Kidney (tissue), 14 donors: ENCODE data around the gene DPM2. TPM values are rescaled to one million over a fixed set of nuclear protein-coding genes. Genes with fewer than 3 reads are reported as not detected.

Experiments used
- DNase-seq, 5 donors: peaks; one replicate each; pipeline ENCODE4 v3.0.0-alpha.2; 2013 to 2020
- FAIRE-seq: peaks from 2 replicates; lab custom pipeline; 2012; peaks lifted over from hg19 to GRCh38; lab: Jason Lieb, UNC
- H3K27ac ChIP-seq, 2 donors: one replicate each; pipeline ENCODE4 v1.7.0; 2013; ENCODE audit warnings: low read depth in 2 of 2, low read length in 2 of 2, inconsistent platforms in 1 of 2
- H3K27me3 ChIP-seq: one replicate; pipeline ENCODE4 v1.7.1; 2013; ENCODE audit warnings: low read length, inconsistent platforms; ENCODE audit not compliant: control insufficient read depth, insufficient read depth
- H3K36me3 ChIP-seq, 3 donors: one replicate each; pipeline versions ENCODE4 v1.7.0 to v1.7.1; 2013; ENCODE audit warnings: low read length in 3 of 3, control low read depth in 1 of 3, inconsistent platforms in 1 of 3; ENCODE audit not compliant: insufficient read depth in 3 of 3, control insufficient read depth in 2 of 3
- H3K4me1 ChIP-seq, 3 donors: one replicate each; pipeline versions ENCODE4 v1.7.0 to v1.7.1; 2013; ENCODE audit warnings: low read length in 3 of 3, inconsistent platforms in 1 of 3, low read depth in 1 of 3; ENCODE audit not compliant: control insufficient read depth in 2 of 3, insufficient read depth in 2 of 3
- H3K4me3 ChIP-seq, 3 donors: one replicate each; pipeline versions ENCODE4 v1.7.0 to v1.8.1; 2013; ENCODE audit warnings: low read length in 3 of 3, control low read depth in 1 of 3, inconsistent platforms in 1 of 3
- H3K9ac ChIP-seq, 3 donors: one replicate each; pipeline versions ENCODE4 v1.7.0 to v1.7.1; 2013; ENCODE audit warnings: low read length in 3 of 3, control low read depth in 1 of 3, inconsistent platforms in 1 of 3
- H3K9me3 ChIP-seq, 3 donors: one replicate each; pipeline versions ENCODE4 v1.7.0 to v1.7.1; 2013; ENCODE audit warnings: low read length in 3 of 3, control low read depth in 1 of 3, inconsistent platforms in 1 of 3; ENCODE audit not compliant: control insufficient read depth in 2 of 3, insufficient read depth in 1 of 3
- CTCF ChIP-seq: IDR thresholded peaks from 3 replicates; pipeline ENCODE4 v1.5.1; 2012; ENCODE audit warnings: mild to moderate bottlenecking, moderate library complexity, borderline replicate concordance; ENCODE audit not compliant: insufficient read depth; ENCODE audit errors: extremely low read depth
- intact Hi-C: fragments of 100-400 bp; cut with DNase I; formaldehyde crosslinking; loops from one replicate; pipeline ENCODE4 v1.11.1; 2022
- polyA plus RNA-seq: library from polyadenylated mRNA; stranded (reverse); fragments of 350-450 nt; fragmentation: Illumina TruSeq; extraction: RNeasy Lipid Tissue Mini Kit (QIAGEN cat#74804); gene quantifications from one replicate; pipeline ENCODE4 v1.2.3, GENCODE V29; 2014; ENCODE audit warnings: low read depth, low replicate concordance; ENCODE audit not compliant: insufficient read depth
- total RNA-seq: library from RNA; stranded (reverse); fragmentation: NEBNext Ultra II Directional; extraction: Animal tissue kit (Norgen Biotek cat#: 25700); gene quantifications from one replicate; pipeline ENCODE4 v1.2.1, GENCODE V29; 2021
- donor health status: control.
- donor health status: control.
- donor health status: control.
- donor health status: control.
- donor health status: control.
- donor health status: DM: yes; HTN: yes; CAD: no.
- donor health status: Normal renal cell carcinoma (clear cell type).

DPM2 gene
- total and polyA plus RNA-seq, 2 donors from 2014 or later = 42.8 to 70.0 TPM

- no peak for TF ChIP-seq CTCF
- intact Hi-C loops = no loop called here
- H3K27me3 ChIP-seq = no peaks in the 10 kb centered on the region
- H3K36me3 ChIP-seq = peaks cover 8 to 16% (median 12%) of the 10 kb centered on the region in 3 donors
- H3K4me1 ChIP-seq = peaks cover 0 to 24% (median 12%) of the 10 kb centered on the region in 3 donors
- H3K9me3 ChIP-seq = no peaks in the 10 kb centered on the region
- peak overlapping the region; percentile 83 to 91 for H3K27ac ChIP-seq
- peak overlapping the region in 2 of 3 donors; percentile 67 to 73 for H3K9ac ChIP-seq
- FAIRE-seq (no peak), DNase-seq (peak; percentile 73 to 92 (median 86))
- H3K4me3 ChIP-seq = peak overlapping the region; percentile 62 to 73 (median 71)
Measured at GRCh38 chr9:127898433-127899127, 39.1 kb downstream of the DPM2 start.

GRCh38 chr9:127897193-127897692 lies 40.4 kb downstream of the DPM2 start:
- H3K9me3 ChIP-seq = peaks cover 0 to 6% (median 0%) of the 10 kb centered on the region in 3 donors
- H3K27me3 ChIP-seq = no peaks in the 10 kb centered on the region
- peak; percentile 92 to 97 (median 94) for DNase-seq
- peak overlapping the region; percentile 86 for H3K27ac ChIP-seq
- H3K4me3 ChIP-seq = peak overlapping the region in 1 of 3 donors; percentile 52
- intact Hi-C loops = no loop called here
- no peak for TF ChIP-seq CTCF
- H3K4me1 ChIP-seq = peaks cover 0 to 19% (median 7%) of the 10 kb centered on the region in 3 donors
- H3K36me3 ChIP-seq = peaks cover 10 to 22% (median 20%) of the 10 kb centered on the region in 3 donors
- H3K9ac ChIP-seq = peak overlapping the region in 1 of 3 donors; percentile 65
- FAIRE-seq = no peak

GRCh38 chr9:127896395-127897192 lies 41.1 kb downstream of the DPM2 start:
- no peak for FAIRE-seq
- Histone ChIP-seq H3K4me1 (peaks cover 0 to 19% (median 7%) of the 10 kb centered on the region in 3 donors), H3K9me3 (peaks cover 0 to 6% (median 0%) of the 10 kb centered on the region in 3 donors), H3K9ac (peak overlapping the region in 1 of 3 donors; percentile 65), H3K4me3 (peak overlapping the region in 2 of 3 donors; percentile 9 to 52), H3K36me3 (peaks cover 11 to 22% (median 20%) of the 10 kb centered on the region in 3 donors), H3K27ac (peak overlapping the region; percentile 59 to 76), H3K27me3 (no peaks in the 10 kb centered on the region)
- peak in 2 of 5 donors; percentile 47 to 74 for DNase-seq
- intact Hi-C loops = no loop called here
- TF ChIP-seq CTCF = no peak
